Mesendoderm (in vitro differentiated cells): Measurements from ENCODE around the gene MYO6.

Source experiments
- DNase-seq: peaks from one replicate; pipeline ENCODE4 v3.0.0; 2013
- H2AK5ac ChIP-seq: 2 replicates; pipeline ENCODE4 v1.6.1; 2013; ENCODE audit warnings: low read length, inconsistent platforms
- H2BK120ac ChIP-seq: 2 replicates; pipeline ENCODE4 v1.6.1; 2013; ENCODE audit warnings: low read depth, mild to moderate bottlenecking, low read length, moderate library complexity, mixed read lengths
- H2BK15ac ChIP-seq: replicated peaks from 2 replicates; pipeline ENCODE4 v1.6.1; 2013; ENCODE audit warnings: low read depth, mild to moderate bottlenecking, moderate library complexity
- H2BK5ac ChIP-seq: 2 replicates; pipeline ENCODE4 v1.6.1; 2013; ENCODE audit warnings: low read length, inconsistent platforms
- H3K18ac ChIP-seq: 2 replicates; pipeline ENCODE4 v1.6.1; 2013; ENCODE audit warnings: mild to moderate bottlenecking, low read length, mixed read lengths
- H3K23ac ChIP-seq: one replicate; pipeline ENCODE4 v1.6.1; 2013; ENCODE audit warnings: low read length
- H3K27ac ChIP-seq: 2 replicates; pipeline ENCODE4 v1.5.1; 2013; ENCODE audit warnings: low read depth, mild to moderate bottlenecking, inconsistent platforms, low read length, moderate library complexity
- H3K27me3 ChIP-seq: 2 replicates; pipeline ENCODE4 v1.6.1; 2013; ENCODE audit warnings: low read length, control low read depth, mild to moderate bottlenecking, inconsistent platforms; ENCODE audit not compliant: insufficient read depth, poor library complexity
- H3K36me3 ChIP-seq: 2 replicates; pipeline ENCODE4 v1.6.1; 2013; ENCODE audit warnings: low read length, inconsistent platforms; ENCODE audit not compliant: control insufficient read depth, insufficient read depth
- H3K4ac ChIP-seq: one replicate; pipeline ENCODE4 v1.6.1; 2013; ENCODE audit warnings: low read depth, mild to moderate bottlenecking, low read length, moderate library complexity
- H3K4me1 ChIP-seq: 2 replicates; pipeline ENCODE4 v1.6.1; 2013; ENCODE audit warnings: low read depth, low read length, inconsistent platforms; ENCODE audit not compliant: control insufficient read depth
- H3K4me2 ChIP-seq: 2 replicates; pipeline ENCODE4 v1.6.1; 2013; ENCODE audit warnings: low read length
- H3K4me3 ChIP-seq: 2 replicates; pipeline ENCODE4 v1.5.1; 2013; ENCODE audit warnings: mild to moderate bottlenecking, low read length
- H3K56ac ChIP-seq: one replicate; pipeline ENCODE4 v1.6.1; 2013; ENCODE audit warnings: low read length
- H3K79me1 ChIP-seq: 2 replicates; pipeline ENCODE4 v1.6.1; 2013; ENCODE audit warnings: low read length, inconsistent platforms
- H3K79me2 ChIP-seq: 2 replicates; pipeline ENCODE4 v1.6.1; 2013; ENCODE audit warnings: mild to moderate bottlenecking, low read length; ENCODE audit not compliant: control insufficient read depth, insufficient read depth
- H3K9ac ChIP-seq: 2 replicates; pipeline ENCODE4 v1.6.1; 2013; ENCODE audit warnings: low read length, inconsistent platforms
- H4K5ac ChIP-seq: one replicate; pipeline ENCODE4 v1.6.1; 2013; ENCODE audit warnings: low read length
- H4K8ac ChIP-seq: one replicate; pipeline ENCODE4 v1.6.1; 2013; ENCODE audit warnings: low read depth, mild to moderate bottlenecking, control low read depth, low read length, moderate library complexity
- WGBS: extraction: QIAGEN DNeasy Blood & Tissue Kit; methylation state at CpG from one replicate; pipeline ENCODE4 v1.1.7; 2013; ENCODE audit warnings: low lambda C conversion rate, missing lambda C conversion rate; ENCODE audit not compliant: insufficient coverage; ENCODE audit errors: extremely low coverage; 5-methylcytosine and 5-hydroxymethylcytosine counted together

MYO6 gene

DNA sequence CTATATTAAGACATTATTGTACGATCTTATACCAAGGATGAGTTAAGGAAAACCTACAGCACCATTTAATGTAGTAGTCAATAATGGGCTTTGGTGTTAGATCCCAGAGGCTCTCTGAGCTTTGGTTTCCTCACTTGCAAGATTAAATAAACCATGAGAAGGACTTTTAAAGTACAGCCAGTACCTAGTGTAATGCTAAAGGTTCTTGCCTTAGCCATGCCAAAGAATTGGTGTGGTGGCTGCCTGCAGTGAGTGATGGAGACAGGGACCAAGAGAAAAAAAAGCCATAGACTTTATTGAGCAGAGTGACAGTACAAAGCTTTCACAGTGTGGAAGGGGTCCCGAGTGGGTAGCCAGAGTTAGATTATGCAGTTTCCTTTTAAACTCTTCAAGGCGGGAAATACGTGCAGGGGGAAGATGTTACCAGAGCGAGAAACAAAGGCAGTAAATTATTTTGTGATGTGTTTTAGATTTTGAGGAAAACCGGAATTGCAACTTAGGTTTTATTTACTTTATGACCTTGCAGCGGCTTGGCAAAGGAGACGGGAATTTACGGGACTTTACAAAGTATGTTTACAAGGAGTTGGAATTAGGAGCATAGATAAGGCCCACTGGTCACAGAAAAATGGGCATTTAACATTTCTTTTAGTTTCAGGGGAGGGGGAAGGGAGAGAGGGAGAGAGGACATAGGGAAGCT, 100.4 kb downstream of the MYO6 start:
- Histone ChIP-seq H2BK120ac (no peak overlapping the region), H3K4me2 (no peak overlapping the region), H3K36me3 (no peaks in the 10 kb centered on the region), H3K4me1 (no peaks in the 10 kb centered on the region), H3K4ac (no peak overlapping the region), H3K27ac (no peak overlapping the region), H3K79me1 (no peaks in the 10 kb centered on the region), H4K8ac (no peak overlapping the region), H2AK5ac (no peak overlapping the region), H3K27me3 (no peaks in the 10 kb centered on the region), H3K56ac (no peak overlapping the region), H3K9ac (no peak overlapping the region), H3K18ac (no peak overlapping the region), H2BK5ac (no peak overlapping the region), H3K4me3 (no peak overlapping the region), H3K23ac (no peak overlapping the region), H4K5ac (no peak overlapping the region), H2BK15ac (no peak overlapping the region), H3K79me2 (no peaks in the 10 kb centered on the region)
- DNase-seq, result no peak
- 83% methylated on average over 2 of the region's 9 CpGs for WGBS

- H3K27me3 ChIP-seq, result no peaks in the 10 kb centered on the region
- H3K27ac ChIP-seq, result no peak overlapping the region
- H3K4me3 ChIP-seq, result no peak overlapping the region
- no peaks in the 10 kb centered on the region for H3K79me1 ChIP-seq
- H2BK15ac ChIP-seq, result no peak overlapping the region
- no peak overlapping the region for H3K4ac ChIP-seq
- no peaks in the 10 kb centered on the region for H3K36me3 ChIP-seq
- no peaks in the 10 kb centered on the region for H3K79me2 ChIP-seq
- no peak overlapping the region for H2BK120ac ChIP-seq
- no peak overlapping the region for H3K18ac ChIP-seq
- no CpG with 5 or more reads among the region's 7 CpGs for WGBS
- no peak overlapping the region for H2AK5ac ChIP-seq
- no peak overlapping the region for H3K56ac ChIP-seq
- DNase-seq, result no peak
- H3K23ac ChIP-seq, result no peak overlapping the region
- H2BK5ac ChIP-seq, result no peak overlapping the region
- H3K9ac ChIP-seq, result no peak overlapping the region
- H4K8ac ChIP-seq, result no peak overlapping the region
- H3K4me1 ChIP-seq, result no peaks in the 10 kb centered on the region
- H4K5ac ChIP-seq, result no peak overlapping the region
- no peak overlapping the region for H3K4me2 ChIP-seq
Observed at GRCh38 chr6:75850026-75850833, 101.2 kb downstream of the MYO6 start.

DNA sequence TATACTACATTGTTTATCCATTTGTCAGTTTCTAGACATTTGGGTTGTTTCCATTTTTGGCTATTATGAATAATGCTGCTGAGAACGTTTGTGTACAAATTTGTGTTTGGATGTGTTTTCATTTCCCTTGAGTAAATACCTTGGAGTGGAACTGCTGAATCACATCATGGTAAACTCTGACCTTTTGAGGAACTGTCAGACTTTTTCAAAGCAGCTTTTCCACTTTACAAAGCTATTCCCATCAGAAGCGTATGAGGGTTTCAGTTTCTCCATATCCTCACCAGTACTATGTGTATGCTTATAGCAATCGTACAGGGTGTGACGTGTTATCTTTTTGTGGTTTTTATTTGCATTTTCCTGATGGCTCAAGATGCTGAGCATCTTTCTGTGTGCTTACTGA, 103.7 kb downstream of the MYO6 start:
- no peak overlapping the region for H3K4ac ChIP-seq
- no peak overlapping the region for H3K18ac ChIP-seq
- DNase-seq, result no peak
- H2BK120ac ChIP-seq, result no peak overlapping the region
- no peak overlapping the region for H3K56ac ChIP-seq
- H3K79me2 ChIP-seq, result no peaks in the 10 kb centered on the region
- no peak overlapping the region for H3K9ac ChIP-seq
- no peak overlapping the region for H2AK5ac ChIP-seq
- no peak overlapping the region for H4K5ac ChIP-seq
- H2BK5ac ChIP-seq, result no peak overlapping the region
- H3K4me1 ChIP-seq, result no peaks in the 10 kb centered on the region
- no peak overlapping the region for H3K4me3 ChIP-seq
- no peaks in the 10 kb centered on the region for H3K79me1 ChIP-seq
- H3K36me3 ChIP-seq, result no peaks in the 10 kb centered on the region
- H2BK15ac ChIP-seq, result no peak overlapping the region
- no peak overlapping the region for H3K27ac ChIP-seq
- H3K4me2 ChIP-seq, result no peak overlapping the region
- no CpG with 5 or more reads among the region's 4 CpGs for WGBS
- H3K27me3 ChIP-seq, result no peaks in the 10 kb centered on the region
- no peak overlapping the region for H3K23ac ChIP-seq
- H4K8ac ChIP-seq, result no peak overlapping the region

GRCh38 chr6:75853806-75854205, 104.8 kb downstream of the MYO6 start:
- Histone ChIP-seq H3K4me1 (no peaks in the 10 kb centered on the region), H3K27ac (no peak overlapping the region), H3K4me2 (no peak overlapping the region), H2BK5ac (no peak overlapping the region), H3K27me3 (no peaks in the 10 kb centered on the region), H3K79me1 (no peaks in the 10 kb centered on the region), H4K8ac (no peak overlapping the region), H3K36me3 (no peaks in the 10 kb centered on the region), H3K56ac (no peak overlapping the region), H3K23ac (no peak overlapping the region), H3K4me3 (no peak overlapping the region), H2BK15ac (no peak overlapping the region), H3K4ac (no peak overlapping the region), H3K18ac (no peak overlapping the region), H3K79me2 (no peaks in the 10 kb centered on the region), H2BK120ac (no peak overlapping the region), H3K9ac (no peak overlapping the region), H4K5ac (no peak overlapping the region), H2AK5ac (no peak overlapping the region)
- no CpG with 5 or more reads among the region's 2 CpGs for WGBS
- DNase-seq, result no peak

DNA sequence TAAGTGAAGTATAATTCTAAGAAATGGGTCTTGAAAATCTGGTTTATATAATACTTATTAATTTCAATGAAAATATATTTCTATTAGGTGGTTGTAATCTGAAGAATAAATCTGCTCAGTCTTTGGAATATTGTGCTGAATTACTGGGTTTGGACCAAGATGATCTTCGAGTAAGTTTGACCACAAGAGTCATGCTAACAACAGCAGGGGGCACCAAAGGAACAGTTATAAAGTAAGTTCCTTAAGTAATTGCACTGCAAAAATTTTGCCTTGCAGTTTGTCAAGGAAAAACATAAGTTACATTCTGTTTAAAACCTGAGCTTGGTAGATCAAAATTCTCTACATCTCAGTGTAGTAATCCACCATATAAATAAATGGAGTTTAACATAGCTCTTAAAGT, 106.0 kb downstream of the MYO6 start:
- no CpG with 5 or more reads among the region's 1 CpG for WGBS
- H3K79me2 ChIP-seq, result no peaks in the 10 kb centered on the region
- H3K4me2 ChIP-seq, result no peak overlapping the region
- H3K18ac ChIP-seq, result no peak overlapping the region
- H3K79me1 ChIP-seq, result no peaks in the 10 kb centered on the region
- no peaks in the 10 kb centered on the region for H3K36me3 ChIP-seq
- H3K23ac ChIP-seq, result no peak overlapping the region
- no peak overlapping the region for H3K56ac ChIP-seq
- H4K5ac ChIP-seq, result no peak overlapping the region
- no peak overlapping the region for H2AK5ac ChIP-seq
- no peaks in the 10 kb centered on the region for H3K27me3 ChIP-seq
- H4K8ac ChIP-seq, result no peak overlapping the region
- no peak overlapping the region for H2BK120ac ChIP-seq
- H3K9ac ChIP-seq, result no peak overlapping the region
- no peak overlapping the region for H2BK15ac ChIP-seq
- H2BK5ac ChIP-seq, result no peak overlapping the region
- H3K4me3 ChIP-seq, result no peak overlapping the region
- DNase-seq, result peak; percentile 69
- no peak overlapping the region for H3K4ac ChIP-seq
- no peaks in the 10 kb centered on the region for H3K4me1 ChIP-seq
- no peak overlapping the region for H3K27ac ChIP-seq
